Gastrocnemius medialis (tissue), 4 donors: ENCODE data around the gene LAMP1.

Experiments used
- POLR2A ChIP-seq, 2 donors: fragments of 450-650 bp; IDR thresholded peaks; one replicate each; pipeline ENCODE4 v1.6.1; 2017; ENCODE audit warnings: antibody characterized with exemption in 2 of 2, mild to moderate bottlenecking in 2 of 2, moderate library complexity in 2 of 2
- TF ChIP-seq, protein P1 (sequence below), 5 experiments: fragments of 450-650 bp in 3 of 5; fragments of 200-600 bp in 2 of 5; sonication (generic) in 2 of 5; IDR thresholded peaks in 4 of 5; conservative IDR thresholded peaks in 1 of 5; 1 replicate in 4 of 5; 2 replicates in 1 of 5; pipeline ENCODE4 v1.5.1; 2016 to 2019; ENCODE audit warnings: antibody characterized with exemption in 5 of 5, mild to moderate bottlenecking in 3 of 5, moderate library complexity in 3 of 5

DNA sequence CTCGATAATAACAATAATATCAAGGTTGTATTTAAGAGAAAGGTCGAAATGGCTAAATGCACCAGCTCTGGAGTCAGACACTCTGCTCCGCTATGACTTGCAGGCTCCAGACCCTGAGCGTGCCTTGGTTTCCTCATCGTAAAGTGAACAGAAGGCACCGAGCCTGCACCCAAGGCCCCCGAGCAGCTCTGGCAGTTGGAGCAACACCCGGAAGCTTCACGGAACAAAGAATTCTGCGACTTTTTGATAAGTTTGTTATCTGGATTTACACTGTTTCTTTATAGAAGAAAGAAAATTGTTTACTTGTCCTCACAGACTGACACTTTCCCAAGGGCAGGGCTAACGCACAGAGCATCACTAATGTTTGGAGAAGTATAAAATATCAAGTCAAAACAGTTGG lies 62.5 kb downstream of the LAMP1 start:
- TF ChIP-seq, protein P1, sequence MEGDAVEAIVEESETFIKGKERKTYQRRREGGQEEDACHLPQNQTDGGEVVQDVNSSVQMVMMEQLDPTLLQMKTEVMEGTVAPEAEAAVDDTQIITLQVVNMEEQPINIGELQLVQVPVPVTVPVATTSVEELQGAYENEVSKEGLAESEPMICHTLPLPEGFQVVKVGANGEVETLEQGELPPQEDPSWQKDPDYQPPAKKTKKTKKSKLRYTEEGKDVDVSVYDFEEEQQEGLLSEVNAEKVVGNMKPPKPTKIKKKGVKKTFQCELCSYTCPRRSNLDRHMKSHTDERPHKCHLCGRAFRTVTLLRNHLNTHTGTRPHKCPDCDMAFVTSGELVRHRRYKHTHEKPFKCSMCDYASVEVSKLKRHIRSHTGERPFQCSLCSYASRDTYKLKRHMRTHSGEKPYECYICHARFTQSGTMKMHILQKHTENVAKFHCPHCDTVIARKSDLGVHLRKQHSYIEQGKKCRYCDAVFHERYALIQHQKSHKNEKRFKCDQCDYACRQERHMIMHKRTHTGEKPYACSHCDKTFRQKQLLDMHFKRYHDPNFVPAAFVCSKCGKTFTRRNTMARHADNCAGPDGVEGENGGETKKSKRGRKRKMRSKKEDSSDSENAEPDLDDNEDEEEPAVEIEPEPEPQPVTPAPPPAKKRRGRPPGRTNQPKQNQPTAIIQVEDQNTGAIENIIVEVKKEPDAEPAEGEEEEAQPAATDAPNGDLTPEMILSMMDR (IDR thresholded peaks at IDR 0.05 in 4 of 5, conservative IDR thresholded peaks at IDR 0.05 in 1 of 5), result no peak
- TF ChIP-seq POLR2A (IDR thresholded peaks at IDR 0.05), result no peak
